Measurements from ENCODE around the gene KLRC4. TPM values are rescaled to one million over a fixed set of nuclear protein-coding genes. Genes with fewer than 3 reads are reported as not detected.
"Not testable (repeated sequence)": the region's sequence is repeated elsewhere in the genome, so short reads cannot be mapped to it uniquely, and the experiment has no call there.

The KLRC4 gene
- total RNA-seq, 1 donor from 2014 or later: not detected

DNA sequence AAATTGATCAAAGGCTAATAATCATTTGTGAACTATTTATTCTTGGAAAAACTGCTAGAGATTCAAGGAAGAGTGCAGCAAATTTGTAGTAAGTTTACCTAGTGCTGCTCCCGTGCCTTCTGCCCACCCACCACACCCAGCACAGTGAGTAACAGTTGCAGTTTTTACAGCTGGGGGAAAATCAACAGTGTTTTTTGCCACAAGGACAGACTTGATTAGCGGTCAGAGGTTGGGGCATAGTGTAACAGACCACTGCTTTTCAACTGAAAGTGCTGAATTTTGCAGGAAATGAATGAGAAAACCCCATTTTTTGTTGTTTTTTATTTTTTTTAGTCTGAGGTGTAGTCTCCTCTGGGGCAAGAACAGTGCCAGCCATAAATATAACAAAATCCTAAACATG, 12.3 kb downstream of the KLRC4 start:
- DNase-seq (ENCODE audit: low spot score): no peak

GRCh38 chr12:10396176-10396575, 13.4 kb downstream of the KLRC4 start:
- not testable (repeated sequence) for DNase-seq (ENCODE audit: low spot score)

- no peak for DNase-seq (ENCODE audit: low spot score)
Measured at GRCh38 chr12:10395390-10395998, 14.1 kb downstream of the KLRC4 start.

DNA sequence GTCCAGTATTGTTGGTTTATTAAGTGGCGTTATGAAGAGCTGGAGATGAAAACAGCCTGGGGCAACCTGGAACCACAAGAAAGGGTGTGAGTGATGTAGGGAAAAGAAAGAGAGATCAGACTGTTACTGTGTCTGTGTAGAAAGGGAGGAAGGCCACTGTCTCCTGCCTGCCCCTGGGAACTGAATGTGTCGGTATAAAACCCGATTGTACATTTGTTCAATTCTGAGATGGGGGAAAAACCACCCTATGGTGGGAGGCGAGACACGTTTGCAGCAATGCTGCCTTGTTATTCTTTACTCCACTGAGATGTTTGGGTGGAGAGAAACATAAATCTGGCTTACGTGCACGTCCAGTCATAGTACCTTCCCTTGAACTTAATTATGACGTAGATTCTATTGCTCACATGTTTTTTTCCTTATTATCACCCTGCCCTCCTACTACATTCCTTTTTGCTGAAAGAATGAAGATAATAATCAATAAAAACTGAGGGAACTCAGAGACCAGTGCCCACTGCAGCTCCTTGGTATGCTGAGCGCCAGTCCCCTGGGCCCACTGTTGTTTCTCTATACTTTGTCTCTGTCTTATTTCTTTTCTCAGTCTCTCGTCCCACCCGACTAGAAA, 14.9 kb downstream of the KLRC4 start:
- DNase-seq (ENCODE audit: low spot score): not testable (repeated sequence)

- no peak for DNase-seq (ENCODE audit: low spot score)
Measured at GRCh38 chr12:10393291-10393690, 16.3 kb downstream of the KLRC4 start.

- no peak for DNase-seq (ENCODE audit: low spot score)
Measured at GRCh38 chr12:10392394-10392930, 17.1 kb downstream of the KLRC4 start.

- not testable (repeated sequence) for DNase-seq (ENCODE audit: low spot score)
Measured at GRCh38 chr12:10390991-10391390, 18.6 kb downstream of the KLRC4 start.

DNA sequence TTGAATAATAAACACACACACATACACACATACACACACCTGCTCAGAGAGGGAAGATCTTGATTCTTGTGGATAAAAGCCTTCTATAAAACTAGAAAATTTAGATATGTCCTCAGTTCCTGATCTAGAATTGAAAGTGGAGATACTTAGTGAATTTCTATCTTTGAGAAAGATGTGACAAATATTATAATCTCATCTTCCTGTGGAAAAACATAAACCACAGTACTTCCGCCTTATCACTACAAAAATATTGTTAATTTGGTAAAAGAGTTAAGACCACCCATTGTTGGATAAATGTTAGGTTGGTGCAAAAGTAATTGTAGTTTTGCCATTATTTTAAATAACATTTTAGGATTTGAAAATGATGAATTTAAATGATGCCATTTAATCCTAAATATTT, 19.7 kb downstream of the KLRC4 start, which contains the start of gene KLRK1:
Gene KLRK1 (minus strand): TSS at position 138 of the 400 bp plus-strand sequence. CDS start 1,231 bp downstream, outside the sequence.
- no peak for DNase-seq (ENCODE audit: low spot score)

DNA sequence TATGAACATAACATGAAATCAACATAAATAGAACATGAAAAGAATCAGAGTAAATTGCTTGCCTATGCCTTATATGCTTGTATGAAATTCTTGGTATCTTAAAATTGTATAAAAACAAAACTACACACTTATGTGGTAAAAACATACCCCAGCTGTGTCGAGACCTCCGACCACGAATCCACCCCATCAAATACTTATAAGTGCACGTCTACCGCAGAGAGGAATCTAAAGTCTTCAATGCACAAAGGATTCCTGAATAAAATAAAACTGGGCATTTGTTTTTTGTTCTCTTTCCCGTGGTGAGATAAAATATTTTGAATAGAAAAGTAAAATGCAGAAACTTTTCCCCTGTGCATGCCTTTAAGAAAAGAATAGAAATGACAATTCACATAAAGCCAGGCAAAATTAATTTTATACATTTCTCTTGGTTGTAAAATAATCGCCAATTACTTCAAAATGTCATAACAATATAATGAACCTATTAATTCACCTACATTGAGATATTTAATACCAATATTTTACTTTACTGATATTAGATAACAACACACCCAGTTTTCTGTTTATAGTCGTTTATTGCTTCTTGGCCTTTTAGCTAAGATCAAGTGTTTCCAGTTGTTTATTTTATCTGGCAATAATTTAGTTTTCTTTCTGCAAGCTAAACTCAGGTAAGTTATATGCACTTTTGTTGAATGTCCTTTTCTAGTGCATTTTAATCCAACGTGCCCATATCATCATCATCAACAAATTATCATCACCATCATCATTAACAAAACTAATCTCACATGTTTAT, 20.7 kb downstream of the KLRC4 start:
- DNase-seq (ENCODE audit: low spot score): no peak

DNA sequence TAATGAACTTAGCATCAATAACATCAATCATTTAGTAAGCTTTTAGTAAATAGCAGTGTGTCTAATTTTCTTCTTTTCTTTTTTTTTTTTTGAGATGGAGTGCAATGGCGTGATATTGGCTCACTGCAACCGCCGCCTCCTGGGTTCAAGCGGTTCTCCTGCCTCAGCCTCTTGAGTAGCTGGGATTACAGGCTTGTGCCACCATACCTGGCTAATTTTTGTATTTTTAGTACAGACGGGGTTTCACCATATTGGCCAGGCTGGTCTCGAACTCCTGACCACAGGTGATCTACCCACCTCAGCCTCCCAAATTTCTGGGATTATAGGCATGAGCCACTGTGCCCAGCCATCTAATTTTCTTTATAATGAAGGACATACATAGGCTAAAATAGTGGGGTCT, 22.1 kb downstream of the KLRC4 start:
- not testable (repeated sequence) for DNase-seq (ENCODE audit: low spot score)

DNA sequence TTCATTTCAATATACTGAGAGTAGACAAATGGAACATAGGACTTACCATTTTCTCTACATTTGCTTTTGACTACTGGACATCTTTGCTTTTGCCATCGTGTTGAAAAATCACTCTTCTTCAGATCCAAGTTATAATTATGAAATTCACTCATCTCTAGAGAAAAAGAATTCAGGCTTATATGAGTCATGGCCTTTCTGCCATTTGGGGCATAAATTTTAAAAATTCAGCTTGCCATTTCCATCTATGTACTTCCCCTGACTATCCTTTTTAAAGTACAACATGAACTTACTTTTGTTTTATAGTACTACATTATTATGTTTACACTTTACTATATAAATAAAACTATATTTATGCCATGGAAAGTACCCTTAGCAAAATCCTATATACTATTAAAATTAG, 22.7 kb downstream of the KLRC4 start:
- DNase-seq (ENCODE audit: low spot score): no peak

DNA sequence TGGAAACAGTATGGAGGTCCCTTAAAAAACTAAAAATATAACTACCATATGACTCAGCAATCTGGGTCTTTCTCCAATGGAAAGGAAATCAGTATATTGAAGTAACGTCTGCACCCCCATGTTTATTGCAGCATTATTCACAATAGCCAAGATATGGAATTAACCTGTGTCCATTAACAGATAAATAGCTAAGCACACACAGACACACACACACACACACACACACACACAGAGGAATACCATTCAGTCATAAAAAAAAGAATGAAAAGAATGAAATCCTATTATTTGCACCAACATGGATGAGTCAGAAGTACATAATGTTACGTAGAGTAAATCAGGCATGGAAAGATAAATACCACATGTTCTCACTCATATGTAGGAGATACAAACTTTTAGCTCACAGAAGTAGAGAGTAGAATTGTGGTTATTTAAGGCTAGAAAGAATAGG, 24.4 kb downstream of the KLRC4 start:
- DNase-seq (ENCODE audit: low spot score): no peak

GRCh38 chr12:10384191-10384590, 25.4 kb downstream of the KLRC4 start:
- no peak for DNase-seq (ENCODE audit: low spot score)

- DNase-seq (ENCODE audit: low spot score): no peak
Measured at GRCh38 chr12:10381928-10382628, 27.5 kb downstream of the KLRC4 start.

DNA sequence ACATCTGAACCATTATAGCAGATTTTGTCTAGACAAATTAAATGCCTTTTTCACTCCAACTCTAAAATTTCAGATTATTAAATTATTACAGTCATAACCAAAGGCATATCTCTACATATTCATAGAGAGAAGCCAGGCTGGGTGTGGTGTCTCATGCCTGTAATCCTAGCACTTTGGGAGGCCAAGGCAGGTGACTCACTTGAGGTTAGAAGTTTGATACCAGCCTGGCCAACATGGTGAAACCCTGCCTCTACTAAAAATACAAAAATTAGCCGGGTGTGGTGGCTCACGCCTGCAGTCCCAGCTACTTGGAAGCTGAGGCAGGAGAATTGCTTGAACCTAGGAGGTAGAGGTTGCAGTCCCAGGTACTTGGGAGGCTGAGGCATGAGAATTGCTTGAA, 30.8 kb downstream of the KLRC4 start:
- DNase-seq (ENCODE audit: low spot score): not testable (repeated sequence)

GRCh38 chr12:10374624-10375018, 34.9 kb downstream of the KLRC4 start:
- no peak for DNase-seq (ENCODE audit: low spot score)

- no peak for DNase-seq (ENCODE audit: low spot score)
Measured at GRCh38 chr12:10372559-10372958, 37.0 kb downstream of the KLRC4 start.

GRCh38 chr12:10371893-10372535, 37.5 kb downstream of the KLRC4 start:
- DNase-seq (ENCODE audit: low spot score): not testable (repeated sequence)

DNA sequence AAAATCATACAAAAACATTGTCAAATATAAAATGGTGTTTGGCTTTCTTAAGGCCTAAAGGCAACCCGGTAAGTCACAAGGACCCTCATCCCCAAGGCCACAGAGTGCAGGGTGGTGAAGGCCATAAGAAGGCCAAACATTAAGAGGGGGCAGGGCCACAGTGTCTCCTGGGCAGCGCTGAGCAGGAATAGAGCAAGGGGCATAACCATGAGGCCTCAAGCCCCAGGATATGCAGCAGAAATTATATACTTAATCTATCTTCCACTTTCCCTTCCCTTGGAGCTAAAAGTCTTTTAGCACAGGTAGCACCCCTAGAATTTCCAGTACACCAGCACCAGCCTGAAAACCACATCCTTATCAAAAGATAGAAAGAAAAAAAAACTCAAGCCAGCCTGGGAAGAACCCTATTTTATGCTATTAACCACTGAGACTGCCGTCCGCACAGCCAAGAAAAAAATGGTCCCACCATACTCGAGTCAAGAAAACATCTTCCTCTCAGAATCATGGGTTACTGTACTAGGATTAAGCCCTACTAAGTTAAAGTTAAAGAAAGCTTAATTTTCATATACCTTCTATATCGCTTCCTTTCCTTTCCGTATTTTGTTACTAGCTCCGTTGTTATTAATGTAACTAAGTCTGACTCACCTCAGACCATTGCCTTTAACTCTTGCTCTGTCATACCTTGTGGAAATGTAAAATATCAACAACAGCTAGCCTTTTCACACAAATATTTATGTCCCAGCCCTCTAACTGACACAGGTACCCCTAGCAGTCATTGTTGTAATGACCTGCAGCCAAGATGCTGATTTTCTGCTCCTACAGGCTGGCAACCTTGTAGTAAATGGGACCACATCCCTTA, 39.8 kb downstream of the KLRC4 start:
- DNase-seq (ENCODE audit: low spot score): no peak

All from mesenteric fat pad (tissue), 1 donor.